HL-60 (cell line): ENCODE data around the gene GPR62.

ENCODE experiments used
- GABPA ChIP-seq: IDR thresholded peaks from 2 replicates; pipeline ENCODE4 v1.6.1; 2012; ENCODE audit warnings: low read depth
- POLR2AphosphoS5 ChIP-seq: IDR thresholded peaks from 2 replicates; pipeline ENCODE4 v1.6.1; 2012; ENCODE audit warnings: low read depth
- SPI1 ChIP-seq: IDR thresholded peaks from 2 replicates; pipeline ENCODE4 v1.6.1; 2012; ENCODE audit warnings: low read depth, mild to moderate bottlenecking, borderline replicate concordance
- TF ChIP-seq, protein P1 (sequence below): IDR thresholded peaks from 2 replicates; pipeline ENCODE4 v1.6.1; 2012; ENCODE audit warnings: low read depth; ENCODE audit not compliant: insufficient replicate concordance
- TF ChIP-seq, protein P2 (sequence below): IDR thresholded peaks from one replicate; pipeline ENCODE4 v1.5.1; 2011; ENCODE audit warnings: low read length, control low read depth, inconsistent platforms; ENCODE audit not compliant: insufficient read depth

DNA sequence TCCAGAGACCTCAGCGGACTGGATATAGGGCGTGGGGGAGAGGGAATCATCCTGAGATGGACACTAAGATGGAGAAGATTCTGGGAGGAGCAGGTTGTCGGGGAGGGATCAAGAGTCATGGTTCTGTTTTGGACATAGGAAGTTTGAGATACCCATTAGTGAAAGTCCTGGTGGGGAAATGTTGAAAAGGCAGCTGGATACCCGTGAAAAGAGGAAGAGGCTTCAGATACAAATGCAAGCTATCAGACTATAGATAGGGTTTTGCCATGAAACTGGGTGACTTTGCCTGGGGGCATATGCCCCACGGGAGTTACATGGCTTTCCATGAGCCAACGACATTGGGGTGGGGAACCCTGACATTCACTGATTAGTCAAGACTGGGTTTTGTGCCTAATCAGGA, 1.1 kb upstream of the GPR62 start:
- TF ChIP-seq, protein P1, sequence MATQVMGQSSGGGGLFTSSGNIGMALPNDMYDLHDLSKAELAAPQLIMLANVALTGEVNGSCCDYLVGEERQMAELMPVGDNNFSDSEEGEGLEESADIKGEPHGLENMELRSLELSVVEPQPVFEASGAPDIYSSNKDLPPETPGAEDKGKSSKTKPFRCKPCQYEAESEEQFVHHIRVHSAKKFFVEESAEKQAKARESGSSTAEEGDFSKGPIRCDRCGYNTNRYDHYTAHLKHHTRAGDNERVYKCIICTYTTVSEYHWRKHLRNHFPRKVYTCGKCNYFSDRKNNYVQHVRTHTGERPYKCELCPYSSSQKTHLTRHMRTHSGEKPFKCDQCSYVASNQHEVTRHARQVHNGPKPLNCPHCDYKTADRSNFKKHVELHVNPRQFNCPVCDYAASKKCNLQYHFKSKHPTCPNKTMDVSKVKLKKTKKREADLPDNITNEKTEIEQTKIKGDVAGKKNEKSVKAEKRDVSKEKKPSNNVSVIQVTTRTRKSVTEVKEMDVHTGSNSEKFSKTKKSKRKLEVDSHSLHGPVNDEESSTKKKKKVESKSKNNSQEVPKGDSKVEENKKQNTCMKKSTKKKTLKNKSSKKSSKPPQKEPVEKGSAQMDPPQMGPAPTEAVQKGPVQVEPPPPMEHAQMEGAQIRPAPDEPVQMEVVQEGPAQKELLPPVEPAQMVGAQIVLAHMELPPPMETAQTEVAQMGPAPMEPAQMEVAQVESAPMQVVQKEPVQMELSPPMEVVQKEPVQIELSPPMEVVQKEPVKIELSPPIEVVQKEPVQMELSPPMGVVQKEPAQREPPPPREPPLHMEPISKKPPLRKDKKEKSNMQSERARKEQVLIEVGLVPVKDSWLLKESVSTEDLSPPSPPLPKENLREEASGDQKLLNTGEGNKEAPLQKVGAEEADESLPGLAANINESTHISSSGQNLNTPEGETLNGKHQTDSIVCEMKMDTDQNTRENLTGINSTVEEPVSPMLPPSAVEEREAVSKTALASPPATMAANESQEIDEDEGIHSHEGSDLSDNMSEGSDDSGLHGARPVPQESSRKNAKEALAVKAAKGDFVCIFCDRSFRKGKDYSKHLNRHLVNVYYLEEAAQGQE: no peak
- TF ChIP-seq POLR2AphosphoS5 (no peak), GABPA (no peak), SPI1 (peak; percentile 97)
- TF ChIP-seq, protein P2, sequence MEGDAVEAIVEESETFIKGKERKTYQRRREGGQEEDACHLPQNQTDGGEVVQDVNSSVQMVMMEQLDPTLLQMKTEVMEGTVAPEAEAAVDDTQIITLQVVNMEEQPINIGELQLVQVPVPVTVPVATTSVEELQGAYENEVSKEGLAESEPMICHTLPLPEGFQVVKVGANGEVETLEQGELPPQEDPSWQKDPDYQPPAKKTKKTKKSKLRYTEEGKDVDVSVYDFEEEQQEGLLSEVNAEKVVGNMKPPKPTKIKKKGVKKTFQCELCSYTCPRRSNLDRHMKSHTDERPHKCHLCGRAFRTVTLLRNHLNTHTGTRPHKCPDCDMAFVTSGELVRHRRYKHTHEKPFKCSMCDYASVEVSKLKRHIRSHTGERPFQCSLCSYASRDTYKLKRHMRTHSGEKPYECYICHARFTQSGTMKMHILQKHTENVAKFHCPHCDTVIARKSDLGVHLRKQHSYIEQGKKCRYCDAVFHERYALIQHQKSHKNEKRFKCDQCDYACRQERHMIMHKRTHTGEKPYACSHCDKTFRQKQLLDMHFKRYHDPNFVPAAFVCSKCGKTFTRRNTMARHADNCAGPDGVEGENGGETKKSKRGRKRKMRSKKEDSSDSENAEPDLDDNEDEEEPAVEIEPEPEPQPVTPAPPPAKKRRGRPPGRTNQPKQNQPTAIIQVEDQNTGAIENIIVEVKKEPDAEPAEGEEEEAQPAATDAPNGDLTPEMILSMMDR: no peak
